ENCODE data around the gene PPIH.
"Not testable (repeated sequence)": the region's sequence is repeated elsewhere in the genome, so short reads cannot be mapped to it uniquely, and the experiment has no call there.

Gene PPIH

GRCh38 chr1:42682739-42683531 lies 24.7 kb downstream of the PPIH start:
- DNase-seq: peak; percentile 63

GRCh38 chr1:42684139-42684538 lies 25.9 kb downstream of the PPIH start:
- peak; percentile 43 for DNase-seq

GRCh38 chr1:42686418-42686817 lies 28.2 kb downstream of the PPIH start:
- no peak for DNase-seq

- no peak for DNase-seq
Measured at GRCh38 chr1:42689912-42690311, 31.7 kb downstream of the PPIH start.

- peak; percentile 11 for DNase-seq
Measured at GRCh38 chr1:42690477-42691156, 32.4 kb downstream of the PPIH start.

- DNase-seq: no peak
Measured at GRCh38 chr1:42691157-42691498, 32.9 kb downstream of the PPIH start.

GRCh38 chr1:42692461-42692860 lies 34.2 kb downstream of the PPIH start:
- no peak for DNase-seq

GRCh38 chr1:42692911-42693310 lies 34.7 kb downstream of the PPIH start:
- no peak for DNase-seq

GRCh38 chr1:42698081-42698813 lies 40.0 kb downstream of the PPIH start:
- no peak for DNase-seq

- DNase-seq: no peak
Measured at GRCh38 chr1:42700006-42700405, 41.8 kb downstream of the PPIH start.

GRCh38 chr1:42703888-42704464 lies 45.8 kb downstream of the PPIH start:
- no peak for DNase-seq

- not testable (repeated sequence) for DNase-seq
Measured at GRCh38 chr1:42712808-42713207, 54.6 kb downstream of the PPIH start.

- no peak for DNase-seq
Measured at GRCh38 chr1:42713293-42713692, 55.1 kb downstream of the PPIH start.

GRCh38 chr1:42714441-42714840 lies 56.2 kb downstream of the PPIH start:
- DNase-seq: not testable (repeated sequence)

GRCh38 chr1:42720868-42721267 lies 62.6 kb downstream of the PPIH start:
- DNase-seq: no peak

GRCh38 chr1:42721926-42722325 lies 63.7 kb downstream of the PPIH start:
- no peak for DNase-seq

GRCh38 chr1:42722403-42722802 lies 64.2 kb downstream of the PPIH start:
- not testable (repeated sequence) for DNase-seq

GRCh38 chr1:42723511-42723910 lies 65.3 kb downstream of the PPIH start:
- peak; percentile 31 for DNase-seq

- DNase-seq: not testable (repeated sequence)
Measured at GRCh38 chr1:42725820-42726219, 67.6 kb downstream of the PPIH start.
